Measurements from ENCODE around the gene ANKS1B. TPM values are rescaled to one million over a fixed set of nuclear protein-coding genes. Genes with fewer than 3 reads are reported as not detected.

The ANKS1B gene
- total and polyA plus RNA-seq, 2 of the 4 experiments (the other 2 are of a cell fraction), result 0.17 to 0.18 TPM

- dilution Hi-C loops (cut with HindIII; ENCODE audit: low sequenced_read_pairs, unreplicated experiment) (no loop called here), in situ Hi-C loops (cut with MboI; ENCODE audit: low sequenced_read_pairs) (no loop called here), intact Hi-C loops (cut with micrococcal nuclease) (no loop called here)
- H2BK5ac ChIP-seq (ENCODE audit: low read depth, low read length, poor library complexity, severe bottlenecking), result no peak overlapping the region
- BruUV-seq (replicated peaks), result no TSS peak
- H3K9me3 ChIP-seq (ENCODE audit: control insufficient read depth, insufficient read depth, low read length), result no peaks in the 10 kb centered on the region
- no peak overlapping the region for H3K18ac ChIP-seq (ENCODE audit: low read depth, low read length)
- peaks cover 8% of the 10 kb centered on the region for H3K27me3 ChIP-seq (ENCODE audit: control insufficient read depth, insufficient read depth, low read length)
- H2BK20ac ChIP-seq (ENCODE audit: low read depth, low read length), result no peak overlapping the region
- no peak overlapping the region for H4K5ac ChIP-seq (ENCODE audit: low read depth, low read length)
- peak overlapping the region; percentile 55 for H2BK120ac ChIP-seq (ENCODE audit: low read depth, low read length)
- H3K23ac ChIP-seq (ENCODE audit: low read depth, low read length), result peak overlapping the region; percentile 78
- peak overlapping the region; percentile 74 for H3K4me2 ChIP-seq (ENCODE audit: low read depth, low read length)
- ATAC-seq (ENCODE audit: low read depth) (peak; percentile 70), DNase-seq (peak; percentile 11)
- ChIA-PET CTCF (no interaction called here), POLR2A (ENCODE audit: unreplicated experiment) (no interaction called here)
- peak overlapping the region; percentile 52 for H2AK9ac ChIP-seq (replicated peaks; ENCODE audit: low read depth, low read length, poor library complexity)
- no peaks in the 10 kb centered on the region for H3K4me1 ChIP-seq (ENCODE audit: control insufficient read depth, insufficient read depth, low read length)
- H3K14ac ChIP-seq (replicated peaks; ENCODE audit: low read depth, low read length), result peak overlapping the region; percentile 48
- H4K20me1 ChIP-seq (ENCODE audit: insufficient read depth, low read length), result no peaks in the 10 kb centered on the region
- H2AFZ ChIP-seq (replicated peaks; ENCODE audit: low read length, poor library complexity), result peak overlapping the region; percentile 87
- H2BK15ac ChIP-seq (ENCODE audit: low read depth, low read length), result no peak overlapping the region; the same call in 2 of the 3 replicates
- 16% methylated on average over 38 of the region's 54 CpGs; no CpG with 5 or more reads in 1 of the 2 experiments for WGBS, 2 experiments (ENCODE audit: extremely low coverage in 2 of 2, insufficient read length in 1 of 2)
- no peaks in the 10 kb centered on the region for H3K79me1 ChIP-seq (ENCODE audit: low read depth in 1 of 2, low read length in 2 of 2)
- no peaks in the 10 kb centered on the region for H3K36me3 ChIP-seq (ENCODE audit: control insufficient read depth, insufficient read depth, low read length)
- H3K9me1 ChIP-seq (ENCODE audit: insufficient read depth, low read length), result no peaks in the 10 kb centered on the region
- no peak for TF ChIP-seq FOS (IDR thresholded peaks at IDR 0.05; ENCODE audit: low read depth, low read length)
- TF ChIP-seq CTCF (conservative IDR thresholded peaks at IDR 0.05; ENCODE audit: low read depth, low read length), result no peak
- no peak for TF ChIP-seq BHLHE40 (IDR thresholded peaks at IDR 0.05; ENCODE audit: low read depth, low read length)
- no peak for TF ChIP-seq RAD21 (IDR thresholded peaks at IDR 0.05; ENCODE audit: low read length)
- no peak for TF ChIP-seq RFX5 (IDR thresholded peaks at IDR 0.05; ENCODE audit: low read depth, low read length)
- no peak for TF ChIP-seq MXI1 (IDR thresholded peaks at IDR 0.05; ENCODE audit: borderline replicate concordance, low read depth, low read length)
- peak overlapping the region; percentile 14; the same call in 1 of the 2 replicates for H3K4ac ChIP-seq (ENCODE audit: low read depth, low read length)
- peak overlapping the region; percentile 2; the same call in 1 of the 2 replicates for H3K9ac ChIP-seq (ENCODE audit: low read depth, low read length)
- no peak overlapping the region for H3K27ac ChIP-seq (ENCODE audit: insufficient read depth, low read length)
- H2AK5ac ChIP-seq (ENCODE audit: low read depth, low read length), result no peak overlapping the region
- no peak overlapping the region for H4K91ac ChIP-seq (ENCODE audit: insufficient read depth, low read depth, low read length)
- H3K4me3 ChIP-seq (ENCODE audit: insufficient read depth, low read depth, low read length), result peak overlapping the region; percentile 44
- peak overlapping the region in 1 of 2 experiments; percentile 8; a peak in 1 of 4 replicates for H4K8ac ChIP-seq (ENCODE audit: low read depth in 2 of 2, low read length in 2 of 2)
- H3K56ac ChIP-seq (ENCODE audit: extremely low read depth, insufficient read depth, low read length), result no peak overlapping the region
Observed at GRCh38 chr12:98745578-98746391, 1239.0 kb downstream of the ANKS1B start.

Measured in IMR-90 (cell line).